Motor neuron (in vitro differentiated cells): ENCODE results near the gene PCDHGB5. TPM values are rescaled to one million over a fixed set of nuclear protein-coding genes. Genes with fewer than 3 reads are reported as not detected.
"Not testable (repeated sequence)": the region's sequence is repeated elsewhere in the genome, so short reads cannot be mapped to it uniquely, and the experiment has no call there.

Source experiments
- ATAC-seq, 8 experiments: fragments of 200-7000 bp; cut with Tn5 transposase; replicated peaks in 6 of 8; 2 replicates each; pipeline ENCODE4 v1.8.0; 2021; ENCODE audit warnings: mild to moderate bottlenecking in 8 of 8, moderate library complexity in 8 of 8
- H3K27ac ChIP-seq, 2 donors: fragments of 250-450 bp; sonication (Bioruptor Pico); 2 replicates each; pipeline ENCODE4 v1.9.0; 2021; ENCODE audit warnings: antibody characterized with exemption in 2 of 2, mild to moderate bottlenecking in 2 of 2, moderate library complexity in 1 of 2
- H3K4me1 ChIP-seq, 2 donors: fragments of 250-450 bp; sonication (Bioruptor Pico); replicated peaks in 1 of 2; 2 replicates each; pipeline ENCODE4 v1.6.1; 2021; ENCODE audit warnings: antibody characterized with exemption in 2 of 2, mild to moderate bottlenecking in 2 of 2, moderate library complexity in 1 of 2
- H3K4me3 ChIP-seq, 5 donors: fragments of 250-450 bp; sonication (Bioruptor Pico); 2 replicates each; pipeline ENCODE4 v1.9.0; 2021; ENCODE audit warnings: antibody characterized with exemption in 5 of 5, mild to moderate bottlenecking in 5 of 5, moderate library complexity in 4 of 5
- WGBS, 10 experiments: fragments of 450-650 bp; shearing (Covaris generic); methylation state at CpG; one replicate each; pipeline ENCODE4 v1.0.0; 2022; 5-methylcytosine and 5-hydroxymethylcytosine counted together
- in situ Hi-C, 9 experiments: fragments of 400-800 bp; cut with MboI; loops; one replicate each; pipeline ENCODE4 v1.15.0; 2021; ENCODE audit warnings: low sequenced_read_pairs in 9 of 9, low pct_unique_long_range_greater_than_20kb in 2 of 9; ENCODE audit not compliant: unreplicated experiment in 9 of 9
- total RNA-seq, 8 experiments: library from RNA; unstranded; fragments of 300-600 nt; gene quantifications; 2 replicates each; pipeline versions ENCODE4 v1.2.3 to v1.2.4, GENCODE V29; 2022

Gene PCDHGB5
- total RNA-seq, 8 experiments from 2014 or later: 0.05 to 11.4 (median 0.83) TPM

GRCh38 chr5:141407790-141408505, 10.2 kb downstream of the PCDHGB5 start, which contains the start of gene PCDHGB6:
Gene PCDHGB6 (plus strand): TSS chr5:141408021. CDS start chr5:141408203, 182 bp downstream.
- ATAC-seq: peak in 7 of 8 experiments; percentile 37 to 100 (median 98)
- Histone ChIP-seq H3K27ac (peak within 1 kb of the TSS; percentile 90 to 94), H3K4me1 (peaks cover 11 to 15% of the 10 kb centered on the region in 2 donors), H3K4me3 (peak within 1 kb of the TSS; percentile 45 to 92 (median 69))
- in situ Hi-C loops: loop anchor here in 6 of 9 experiments (10.0 to 25.0 kb wide), 3 partner anchors 117 to 154 kb away; no protein-coding TSS in a partner anchor
- 10 to 60% (median 22%) methylated on average over 1 to 23 of the region's 51 CpGs; no CpG with 5 or more reads in 3 of the 10 experiments for WGBS, 10 experiments

- Histone ChIP-seq H3K4me3 (peak overlapping the region in 3 of 5 donors; percentile 11 to 72 (median 45)), H3K27ac (no peak overlapping the region), H3K4me1 (peaks cover 11 to 15% of the 10 kb centered on the region in 2 donors)
- 0 to 100% (median 94%) methylated on average over 1 to 27 of the region's 64 CpGs; no CpG with 5 or more reads in 3 of the 10 experiments for WGBS, 10 experiments
- ATAC-seq: no peak
- in situ Hi-C loops: loop anchor here in 7 of 9 experiments (10.0 to 25.0 kb wide), 4 partner anchors 115 to 155 kb away; no protein-coding TSS in a partner anchor
Measured at GRCh38 chr5:141409598-141410306, 12.0 kb downstream of the PCDHGB5 start.

- in situ Hi-C loops: loop anchor here in 6 of 9 experiments (10.0 to 25.0 kb wide), 3 partner anchors 126 to 153 kb away; no protein-coding TSS in a partner anchor
- no peak for ATAC-seq
- Histone ChIP-seq H3K4me3 (peak overlapping the region in 3 of 5 donors; percentile 18 to 24 (median 23)), H3K4me1 (peaks cover 11 to 15% of the 10 kb centered on the region in 2 donors), H3K27ac (no peak overlapping the region)
- WGBS, 10 experiments: 57 to 100% (median 95%) methylated on average over 1 to 3 of the region's 3 CpGs; no CpG with 5 or more reads in 1 of the 10 experiments
Measured at GRCh38 chr5:141411575-141411974, 13.8 kb downstream of the PCDHGB5 start.

- peak in 5 of 8 experiments; percentile 27 to 60 (median 56) for ATAC-seq
- in situ Hi-C loops: loop anchor here in 6 of 9 experiments (10.0 to 25.0 kb wide), 3 partner anchors 124 to 152 kb away; no protein-coding TSS in a partner anchor
- Histone ChIP-seq H3K27ac (no peak within 1 kb of the TSS), H3K4me3 (peak within 1 kb of the TSS in 4 of 5 donors; percentile 15 to 40 (median 24)), H3K4me1 (peaks cover 11 to 15% of the 10 kb centered on the region in 2 donors)
- WGBS, 10 experiments: 6 to 93% (median 62%) methylated on average over 3 to 26 of the region's 31 CpGs; no CpG with 5 or more reads in 2 of the 10 experiments
Measured at GRCh38 chr5:141412854-141413539, 15.2 kb downstream of the PCDHGB5 start, which contains the start of gene PCDHGA10. Gene PCDHGA10 (plus strand): TSS chr5:141412987. CDS start chr5:141413176, 189 bp downstream.

GRCh38 chr5:141413540-141414069, 15.9 kb downstream of the PCDHGB5 start:
- H3K4me1 ChIP-seq: peaks cover 9 to 15% of the 10 kb centered on the region in 2 donors
- H3K4me3 ChIP-seq: peak overlapping the region in 2 of 5 donors; percentile 25 to 40
- WGBS, 10 experiments: 14 to 97% (median 65%) methylated on average over 2 to 18 of the region's 25 CpGs; no CpG with 5 or more reads in 1 of the 10 experiments
- ATAC-seq: peak in 1 of 8 experiments; percentile 8
- H3K27ac ChIP-seq: no peak overlapping the region
- in situ Hi-C loops: loop anchor here in 6 of 9 experiments (10.0 to 25.0 kb wide), 3 partner anchors 124 to 151 kb away; no protein-coding TSS in a partner anchor

GRCh38 chr5:141414548-141415274, 17.0 kb downstream of the PCDHGB5 start:
- WGBS, 10 experiments: 29 to 97% (median 88%) methylated on average over 1 to 7 of the region's 46 CpGs; no CpG with 5 or more reads in 6 of the 10 experiments
- H3K4me3 ChIP-seq: not testable (repeated sequence)

GRCh38 chr5:141415275-141415618, 17.5 kb downstream of the PCDHGB5 start:
- in situ Hi-C loops: loop anchor here in 6 of 9 experiments (10.0 to 25.0 kb wide), 3 partner anchors 122 to 150 kb away; no protein-coding TSS in a partner anchor
- H3K4me3 ChIP-seq: not testable (repeated sequence)

More at GRCh38 chr5:141414548-141415274, 17.0 kb downstream of the PCDHGB5 start:
- in situ Hi-C loops: loop anchor here in 6 of 9 experiments (10.0 to 25.0 kb wide), 3 partner anchors 123 to 150 kb away; no protein-coding TSS in a partner anchor
- not testable (repeated sequence) for H3K27ac ChIP-seq, ATAC-seq, H3K4me1 ChIP-seq

GRCh38 chr5:141417494-141418172, 19.9 kb downstream of the PCDHGB5 start, which contains the start of gene PCDHGB7:
Gene PCDHGB7 (plus strand): TSS chr5:141417677. CDS start chr5:141417860, 183 bp downstream.
- H3K4me1 ChIP-seq: not testable (repeated sequence)
- Histone ChIP-seq H3K27ac (peak within 1 kb of the TSS in 1 of 2 donors; percentile 59), H3K4me3 (peak within 1 kb of the TSS; percentile 3 to 32 (median 25))
- ATAC-seq: peak; percentile 56 to 98 (median 86)
- in situ Hi-C loops: loop anchor here in 6 of 9 experiments (10.0 to 25.0 kb wide), 3 partner anchors 120 to 147 kb away; no protein-coding TSS in a partner anchor
- 0 to 57% (median 31%) methylated on average over 1 to 15 of the region's 47 CpGs for WGBS, 10 experiments

More at GRCh38 chr5:141415275-141415618, 17.5 kb downstream of the PCDHGB5 start:
- not testable (repeated sequence) for H3K4me1 ChIP-seq, H3K27ac ChIP-seq, ATAC-seq
- 50 to 100% (median 93%) methylated on average over 1 to 9 of the region's 24 CpGs for WGBS, 10 experiments

GRCh38 chr5:141419074-141419880, 21.5 kb downstream of the PCDHGB5 start:
- WGBS, 10 experiments: 48 to 98% (median 89%) methylated on average over 5 to 41 of the region's 74 CpGs; no CpG with 5 or more reads in 3 of the 10 experiments
- no peaks in the 10 kb centered on the region for H3K4me1 ChIP-seq
- in situ Hi-C loops: loop anchor here in 6 of 9 experiments (10.0 to 25.0 kb wide), 3 partner anchors 118 to 146 kb away; no protein-coding TSS in a partner anchor
- no peak overlapping the region for H3K4me3 ChIP-seq
- H3K27ac ChIP-seq: no peak overlapping the region
- ATAC-seq: no peak
